Suprapubic skin (tissue), 4 donors: ENCODE data around the gene SPATA31E1.

Experiments used
- POLR2A ChIP-seq, 2 donors: fragments of 450-650 bp; IDR thresholded peaks; one replicate each; pipeline ENCODE4 v1.6.1; 2017; ENCODE audit warnings: antibody characterized with exemption in 2 of 2, mild to moderate bottlenecking in 2 of 2, moderate library complexity in 2 of 2
- POLR2AphosphoS5 ChIP-seq, 3 donors: sonication (generic); formaldehyde crosslinking; IDR thresholded peaks; one replicate each; pipeline ENCODE4 v1.6.1; 2017; ENCODE audit warnings: antibody characterized with exemption in 3 of 3
- TF ChIP-seq, protein P1 (sequence below), 2 donors: fragments of 200-600 bp in 1 of 2; fragments of 450-650 bp in 1 of 2; sonication (generic) in 1 of 2; IDR thresholded peaks; one replicate each; pipeline ENCODE4 v1.5.1; 2016 to 2019; ENCODE audit warnings: antibody characterized with exemption in 2 of 2, mild to moderate bottlenecking in 1 of 2, moderate library complexity in 1 of 2

DNA sequence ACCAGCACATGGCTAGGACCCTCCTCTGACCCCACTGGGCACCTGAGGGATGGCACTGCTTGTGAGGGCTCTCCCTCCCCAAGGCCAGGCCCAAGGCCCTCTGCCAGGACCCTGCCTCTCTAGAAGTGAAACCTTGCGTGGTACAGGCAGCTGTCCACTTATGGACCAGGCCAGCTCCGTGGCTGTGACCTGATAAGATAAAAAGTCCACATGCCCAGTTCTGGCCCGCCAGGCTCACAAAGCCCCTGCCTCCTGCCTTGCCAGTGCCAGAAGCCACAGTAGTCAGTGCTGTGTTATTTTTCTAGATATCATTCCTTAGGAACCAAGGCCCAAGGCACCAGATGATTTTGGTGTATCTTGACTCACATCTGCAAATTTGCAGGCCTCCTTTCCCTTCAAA is 14.0 kb upstream of the SPATA31E1 start:
- no peak for TF ChIP-seq POLR2A (IDR thresholded peaks at IDR 0.05)
- TF ChIP-seq, protein P1, sequence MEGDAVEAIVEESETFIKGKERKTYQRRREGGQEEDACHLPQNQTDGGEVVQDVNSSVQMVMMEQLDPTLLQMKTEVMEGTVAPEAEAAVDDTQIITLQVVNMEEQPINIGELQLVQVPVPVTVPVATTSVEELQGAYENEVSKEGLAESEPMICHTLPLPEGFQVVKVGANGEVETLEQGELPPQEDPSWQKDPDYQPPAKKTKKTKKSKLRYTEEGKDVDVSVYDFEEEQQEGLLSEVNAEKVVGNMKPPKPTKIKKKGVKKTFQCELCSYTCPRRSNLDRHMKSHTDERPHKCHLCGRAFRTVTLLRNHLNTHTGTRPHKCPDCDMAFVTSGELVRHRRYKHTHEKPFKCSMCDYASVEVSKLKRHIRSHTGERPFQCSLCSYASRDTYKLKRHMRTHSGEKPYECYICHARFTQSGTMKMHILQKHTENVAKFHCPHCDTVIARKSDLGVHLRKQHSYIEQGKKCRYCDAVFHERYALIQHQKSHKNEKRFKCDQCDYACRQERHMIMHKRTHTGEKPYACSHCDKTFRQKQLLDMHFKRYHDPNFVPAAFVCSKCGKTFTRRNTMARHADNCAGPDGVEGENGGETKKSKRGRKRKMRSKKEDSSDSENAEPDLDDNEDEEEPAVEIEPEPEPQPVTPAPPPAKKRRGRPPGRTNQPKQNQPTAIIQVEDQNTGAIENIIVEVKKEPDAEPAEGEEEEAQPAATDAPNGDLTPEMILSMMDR (IDR thresholded peaks at IDR 0.05): no peak
- no peak for TF ChIP-seq POLR2AphosphoS5 (IDR thresholded peaks at IDR 0.05)
